GM18498 (cell line): ENCODE results near the gene CTBP1.

Source experiments
- ATAC-seq: cut with Tn5 transposase; IDR thresholded peaks from one replicate; pipeline ENCODE4 v1.9.1; 2021; ENCODE audit warnings: mild to moderate bottlenecking, moderate library complexity; ENCODE audit not compliant: unreplicated experiment

Gene CTBP1

GRCh38 chr4:1285151-1285789, 36.3 kb upstream of the CTBP1 start:
- ATAC-seq, result no peak

DNA sequence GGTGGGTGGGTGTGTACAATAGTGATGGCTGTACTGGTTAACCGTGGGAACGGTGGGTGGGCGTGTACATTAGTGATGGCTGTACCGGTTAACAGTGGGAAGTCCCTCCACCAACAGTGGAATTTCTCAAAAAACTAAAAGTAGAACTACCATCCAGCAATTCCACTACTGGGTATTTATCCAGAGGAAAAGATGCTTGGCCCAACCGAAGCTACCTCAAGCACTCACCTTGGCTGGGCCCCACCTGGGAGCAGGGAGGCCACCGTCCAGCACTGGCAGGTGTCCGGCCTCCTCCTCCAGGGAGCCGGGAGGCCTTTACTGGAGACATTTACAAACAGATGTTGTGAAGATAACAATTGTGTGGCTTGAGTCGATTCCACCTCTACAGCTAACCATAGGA, 34.8 kb upstream of the CTBP1 start:
- ATAC-seq, result no peak

GRCh38 chr4:1279253-1279652, 30.3 kb upstream of the CTBP1 start:
- no peak for ATAC-seq

DNA sequence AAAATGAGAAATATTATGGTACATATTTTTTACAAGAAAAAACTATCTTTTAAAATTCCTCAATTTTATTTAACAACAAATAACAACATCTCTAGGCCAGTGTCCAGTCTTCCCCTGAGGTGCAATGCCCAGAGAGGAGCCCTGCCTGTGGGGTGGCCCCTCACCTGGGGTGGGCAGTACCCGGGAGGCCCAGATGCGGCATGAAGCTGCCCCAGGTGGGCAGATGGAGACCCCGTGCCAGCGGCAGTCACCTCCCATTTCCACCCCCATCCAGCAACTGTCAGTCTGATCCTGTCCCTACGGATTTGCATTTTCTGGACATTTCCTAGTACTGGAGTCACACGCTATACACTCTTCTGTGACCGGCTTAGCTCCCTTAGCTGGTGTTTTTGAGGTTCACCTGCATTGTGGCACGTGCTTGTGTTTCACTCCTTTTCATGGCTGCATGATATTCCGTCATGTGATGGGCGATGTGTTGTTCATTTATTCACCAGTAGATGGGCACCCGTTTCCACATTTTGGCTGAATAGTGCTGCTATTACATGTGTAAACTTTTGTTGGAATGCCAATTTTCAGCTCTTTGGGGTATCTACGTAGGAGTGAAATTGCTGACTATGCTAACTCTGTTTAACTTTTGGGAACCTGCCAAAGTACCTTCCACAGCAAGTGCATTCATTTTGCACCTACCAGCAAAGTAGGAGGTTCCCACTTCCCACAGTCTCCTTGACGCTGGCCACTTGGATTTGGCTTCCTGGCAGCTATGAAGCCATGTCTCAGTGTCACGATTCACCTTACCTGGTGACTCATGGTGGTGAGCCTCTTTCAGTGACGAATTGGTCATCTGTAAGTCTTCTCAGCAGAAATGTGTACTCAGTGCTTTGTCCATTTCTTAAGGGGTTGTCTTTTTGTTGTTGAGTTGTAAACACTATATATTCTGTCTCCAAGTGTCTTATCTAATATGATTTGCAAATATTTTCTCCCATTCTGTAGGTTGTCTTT, 29.0 kb upstream of the CTBP1 start:
- no peak for ATAC-seq

DNA sequence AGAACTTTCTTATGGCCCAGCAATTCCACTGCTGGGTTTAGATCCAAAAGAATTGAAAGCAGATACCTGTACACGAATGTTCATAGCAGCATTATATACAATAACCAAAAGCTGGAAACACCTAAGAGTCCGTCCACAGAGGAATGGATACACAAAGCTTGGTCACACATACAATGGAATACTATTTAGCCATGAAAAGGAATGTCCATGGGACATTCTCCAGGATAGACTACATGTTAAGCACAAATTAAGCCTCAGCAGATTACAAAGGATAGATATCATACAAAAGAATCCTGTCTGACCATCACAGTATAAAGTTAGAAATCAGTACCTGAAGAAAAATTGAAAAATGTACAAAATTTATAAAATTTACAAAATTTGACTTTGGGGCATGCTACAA, 28.1 kb upstream of the CTBP1 start:
- no peak for ATAC-seq

- ATAC-seq, result no peak
Observed at GRCh38 chr4:1274871-1275270, 25.9 kb upstream of the CTBP1 start.

DNA sequence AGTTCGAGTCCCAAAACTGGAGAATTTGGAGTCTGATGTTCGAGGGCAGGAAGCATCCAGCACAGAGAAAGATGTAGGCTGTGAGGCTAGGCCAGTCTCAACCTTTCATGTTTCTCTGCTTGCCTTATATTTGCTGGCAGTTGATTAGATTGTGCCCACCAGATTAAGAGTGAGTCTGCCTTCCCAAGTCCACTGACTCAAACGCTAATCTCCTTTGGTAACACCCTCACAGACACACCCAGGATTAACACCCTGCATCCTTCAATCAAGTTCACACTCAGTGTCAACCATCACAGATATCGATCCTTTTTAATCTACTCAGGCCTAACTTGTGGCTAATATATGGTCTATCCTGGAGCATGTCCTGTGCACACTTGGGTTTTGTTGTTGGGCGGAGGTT, 22.8 kb upstream of the CTBP1 start:
- no peak for ATAC-seq

- no peak for ATAC-seq
Observed at GRCh38 chr4:1269209-1269608, 20.3 kb upstream of the CTBP1 start.

GRCh38 chr4:1266881-1267763, 18.2 kb upstream of the CTBP1 start:
- ATAC-seq, result no peak

DNA sequence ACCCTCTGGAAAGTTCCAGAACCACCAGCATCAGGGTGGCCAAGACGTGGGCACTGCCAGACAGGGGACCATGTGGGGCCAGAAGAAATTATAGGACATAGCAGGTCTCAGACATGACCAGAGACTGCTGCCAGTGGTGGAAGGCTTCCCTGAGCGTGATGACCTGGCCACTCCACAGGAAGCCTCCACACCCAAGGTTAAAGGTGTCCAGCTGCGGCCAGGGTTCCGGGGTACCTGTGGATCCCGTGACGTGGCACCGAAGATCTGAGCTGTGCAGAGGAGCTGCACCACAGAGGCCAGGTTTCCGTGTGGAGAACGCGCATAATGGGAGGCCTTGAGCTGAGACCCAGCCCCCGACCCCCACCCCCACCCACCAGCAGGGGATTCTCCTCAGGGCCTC, 16.4 kb upstream of the CTBP1 start:
- no peak for ATAC-seq

GRCh38 chr4:1264942-1265341, 16.0 kb upstream of the CTBP1 start:
- ATAC-seq, result no peak

- no peak for ATAC-seq
Observed at GRCh38 chr4:1261107-1261928, 12.4 kb upstream of the CTBP1 start.

DNA sequence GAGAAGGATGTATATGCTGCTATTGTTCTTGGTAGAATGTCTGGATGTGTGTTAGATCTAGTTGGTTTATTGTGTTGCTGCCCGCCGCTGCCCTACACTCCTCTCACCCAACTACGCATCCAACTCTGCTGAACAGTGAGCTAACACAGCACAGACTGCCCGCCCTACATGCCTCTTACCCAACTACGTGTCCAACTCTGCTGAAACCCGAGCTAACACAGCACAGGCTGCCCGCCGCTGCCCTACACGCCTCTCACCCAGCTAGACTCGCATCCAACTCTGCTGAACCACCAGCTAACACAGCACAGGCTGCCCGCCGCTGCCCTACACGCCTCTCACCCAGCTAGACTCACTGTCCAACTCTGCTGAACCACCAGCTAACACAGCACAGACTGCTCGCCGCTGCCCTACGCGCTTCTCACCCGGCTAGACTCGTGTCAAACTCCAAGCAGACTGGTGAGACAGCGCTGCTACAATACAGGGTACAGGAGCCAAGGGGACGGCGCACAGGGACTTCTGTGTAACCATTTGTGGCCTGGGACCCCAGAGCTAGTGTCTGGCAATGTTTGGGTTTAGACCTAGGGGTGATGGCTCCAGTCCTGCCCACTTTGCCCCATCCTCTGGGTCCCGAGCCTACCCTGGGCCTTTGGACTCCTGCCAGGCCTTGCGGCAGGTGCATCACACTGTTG, 11.6 kb upstream of the CTBP1 start:
- ATAC-seq, result no peak

DNA sequence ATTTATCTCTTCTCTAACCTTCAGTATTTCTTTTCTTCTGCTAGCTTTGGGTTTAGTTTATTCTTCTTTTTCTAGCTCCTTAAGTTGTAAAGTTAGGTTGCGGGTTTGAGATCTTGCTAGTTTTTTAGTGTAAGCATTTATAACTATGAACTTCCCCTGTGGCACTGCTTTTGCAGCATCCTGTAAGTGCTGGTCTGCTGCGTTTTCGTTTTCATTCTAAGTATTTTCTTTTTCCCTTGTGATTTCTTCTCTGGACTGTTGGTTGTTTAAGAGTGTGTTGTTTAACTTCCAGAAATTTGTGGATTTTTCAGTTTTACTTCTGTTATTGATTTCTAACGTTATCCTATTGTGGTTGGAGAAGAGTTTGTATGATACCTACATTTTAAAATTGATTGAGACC, 11.0 kb upstream of the CTBP1 start:
- ATAC-seq, result no peak

GRCh38 chr4:1258457-1258856, 9.5 kb upstream of the CTBP1 start:
- ATAC-seq, result no peak

DNA sequence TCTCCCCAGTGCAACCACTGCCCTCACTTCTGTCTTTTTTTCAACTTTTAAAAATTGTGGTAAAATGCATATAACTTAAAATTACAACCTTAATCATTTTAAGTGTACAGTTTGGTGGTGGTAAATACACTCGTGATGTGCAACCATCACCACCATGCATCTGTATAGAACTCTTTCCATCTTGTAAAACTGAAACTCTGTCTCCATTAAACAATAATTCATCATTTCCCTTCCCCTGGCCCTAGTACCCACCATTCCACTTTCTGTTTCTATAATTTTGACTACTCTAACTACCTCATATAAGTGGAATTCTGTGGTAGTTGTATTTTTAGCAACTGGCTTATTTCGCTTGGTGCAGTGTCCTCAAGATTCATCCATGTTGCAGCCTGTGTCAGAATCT, 6.8 kb upstream of the CTBP1 start:
- no peak for ATAC-seq

DNA sequence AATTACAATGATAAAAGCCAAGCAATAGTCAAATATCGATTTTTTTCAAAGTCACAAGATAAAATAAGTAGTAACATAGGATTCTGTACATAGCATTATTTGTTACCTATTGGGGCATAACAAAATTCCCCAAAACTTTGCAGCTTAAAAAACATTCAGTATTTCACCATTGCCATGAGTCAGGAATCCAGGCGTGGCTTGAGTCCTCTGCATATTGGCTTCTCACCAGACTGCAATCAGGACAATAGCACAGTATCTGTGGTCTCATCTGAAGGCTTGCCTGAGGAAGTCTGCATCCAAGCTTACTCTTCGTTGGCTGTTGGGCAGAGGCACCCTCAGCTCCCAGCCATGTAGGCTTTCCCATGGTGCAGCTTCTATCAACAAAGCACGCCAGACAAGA, 6.2 kb upstream of the CTBP1 start:
- no peak for ATAC-seq

DNA sequence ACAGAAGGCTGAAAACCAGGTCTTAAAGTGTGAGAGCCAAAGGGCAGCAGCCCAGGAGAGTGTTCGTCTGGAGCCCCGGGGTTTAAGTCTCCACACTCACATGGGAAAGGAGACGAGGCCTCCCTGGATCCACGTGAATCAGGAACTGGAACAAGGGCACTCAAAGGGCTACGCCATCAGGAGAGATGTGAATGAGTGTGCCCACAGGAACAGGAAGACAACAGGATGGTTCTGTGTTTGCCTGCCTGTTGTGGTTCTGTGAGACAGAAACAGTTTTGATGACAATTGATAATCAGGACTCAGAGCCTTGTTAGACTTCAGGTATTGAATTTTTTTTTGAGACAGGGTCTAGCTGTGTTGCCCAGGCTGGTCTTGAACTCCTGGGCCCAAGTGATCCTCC, 4.9 kb upstream of the CTBP1 start:
- ATAC-seq, result no peak

DNA sequence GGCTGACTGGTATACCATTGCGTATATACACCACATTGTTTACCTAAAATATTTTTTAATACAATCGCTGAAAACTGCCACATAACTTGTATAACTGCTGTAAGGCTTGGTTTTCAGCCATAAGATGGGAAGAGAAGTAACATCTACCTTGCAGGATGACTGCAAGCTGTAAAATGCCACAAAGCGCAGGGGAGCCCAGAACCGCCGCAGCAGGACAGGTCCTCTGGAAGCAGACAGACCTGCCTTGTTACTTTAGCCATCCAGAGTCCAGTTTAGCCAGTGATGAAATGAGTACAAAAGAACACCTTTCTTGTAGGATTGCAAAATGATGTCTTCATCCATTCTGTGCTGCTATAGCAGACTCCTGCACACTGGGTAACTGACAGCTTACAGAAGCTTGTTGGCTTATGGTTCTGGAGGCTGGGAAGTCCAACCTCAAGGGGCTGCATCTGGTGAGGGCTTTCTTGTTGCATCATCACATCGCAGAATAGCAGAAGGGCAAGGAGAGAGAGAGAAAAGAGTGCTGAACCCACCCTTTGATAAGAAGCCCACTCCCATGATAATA, 4.1 kb upstream of the CTBP1 start:
- ATAC-seq, result no peak

DNA sequence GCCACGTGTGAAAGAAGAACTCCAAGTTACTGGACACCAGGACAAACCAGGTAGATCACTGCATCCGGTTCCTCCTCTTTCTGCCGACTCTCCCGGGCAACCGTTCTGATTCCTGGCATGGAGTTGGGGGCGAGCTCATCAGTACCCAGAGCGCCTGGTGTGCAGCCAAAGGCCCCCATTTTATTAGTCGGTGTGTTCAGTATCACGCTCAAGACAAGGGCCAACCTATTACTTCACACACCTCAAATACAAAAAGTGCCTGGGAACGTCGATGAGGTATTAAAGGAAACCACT, 2.8 kb upstream of the CTBP1 start:
- no peak for ATAC-seq
